ENCODE data around the gene ASTN2. TPM values are rescaled to one million over a fixed set of nuclear protein-coding genes. Genes with fewer than 3 reads are reported as not detected.
A peak's percentile ranks its signal among the peaks of the same experiment; 100 is the strongest.

The ASTN2 gene
- total RNA-seq, 1 donor from 2014 or later = 10.0 TPM

GRCh38 chr9:116549786-116550660 is 864.8 kb downstream of the ASTN2 start:
- H3K4me1 Mint-ChIP-seq (ENCODE audit: unreplicated experiment) = peaks cover 3% of the 10 kb centered on the region
- no peak for TF ChIP-seq CTCF (IDR thresholded peaks at IDR 0.05; ENCODE audit: unreplicated experiment)
- H3K27ac Mint-ChIP-seq (ENCODE audit: unreplicated experiment) = no peak overlapping the region
- no peaks in the 10 kb centered on the region for H3K9me3 Mint-ChIP-seq (ENCODE audit: unreplicated experiment)
- H3K36me3 Mint-ChIP-seq (ENCODE audit: low read depth, unreplicated experiment) = no peaks in the 10 kb centered on the region
- no peak overlapping the region for H3K4me3 Mint-ChIP-seq (ENCODE audit: unreplicated experiment)
- no peak for DNase-seq (ENCODE audit: low spot score)
- H3K27me3 Mint-ChIP-seq (ENCODE audit: unreplicated experiment) = no peaks in the 10 kb centered on the region

- H3K9me3 Mint-ChIP-seq (ENCODE audit: unreplicated experiment) = no peaks in the 10 kb centered on the region
- peak; percentile 24 for DNase-seq (ENCODE audit: low spot score)
- H3K36me3 Mint-ChIP-seq (ENCODE audit: low read depth, unreplicated experiment) = no peaks in the 10 kb centered on the region
- no peak overlapping the region for H3K4me3 Mint-ChIP-seq (ENCODE audit: unreplicated experiment)
- no peak for TF ChIP-seq CTCF (IDR thresholded peaks at IDR 0.05; ENCODE audit: unreplicated experiment)
- H3K4me1 Mint-ChIP-seq (ENCODE audit: unreplicated experiment) = peaks cover 3% of the 10 kb centered on the region
- no peaks in the 10 kb centered on the region for H3K27me3 Mint-ChIP-seq (ENCODE audit: unreplicated experiment)
- H3K27ac Mint-ChIP-seq (ENCODE audit: unreplicated experiment) = no peak overlapping the region
Observed at GRCh38 chr9:116549061-116549664, 865.7 kb downstream of the ASTN2 start.

- no peak overlapping the region for H3K4me3 Mint-ChIP-seq (ENCODE audit: unreplicated experiment)
- H3K9me3 Mint-ChIP-seq (ENCODE audit: unreplicated experiment) = no peaks in the 10 kb centered on the region
- DNase-seq (ENCODE audit: low spot score) = no peak
- peaks cover 3% of the 10 kb centered on the region for H3K4me1 Mint-ChIP-seq (ENCODE audit: unreplicated experiment)
- H3K27me3 Mint-ChIP-seq (ENCODE audit: unreplicated experiment) = no peaks in the 10 kb centered on the region
- no peak overlapping the region for H3K27ac Mint-ChIP-seq (ENCODE audit: unreplicated experiment)
- TF ChIP-seq CTCF (IDR thresholded peaks at IDR 0.05; ENCODE audit: unreplicated experiment) = no peak
- no peaks in the 10 kb centered on the region for H3K36me3 Mint-ChIP-seq (ENCODE audit: low read depth, unreplicated experiment)
Observed at GRCh38 chr9:116547729-116548426, 867.0 kb downstream of the ASTN2 start.

GRCh38 chr9:116546711-116547581 is 867.9 kb downstream of the ASTN2 start:
- no peak overlapping the region for H3K4me3 Mint-ChIP-seq (ENCODE audit: unreplicated experiment)
- no peaks in the 10 kb centered on the region for H3K36me3 Mint-ChIP-seq (ENCODE audit: low read depth, unreplicated experiment)
- H3K9me3 Mint-ChIP-seq (ENCODE audit: unreplicated experiment) = no peaks in the 10 kb centered on the region
- H3K4me1 Mint-ChIP-seq (ENCODE audit: unreplicated experiment) = peaks cover 3% of the 10 kb centered on the region
- no peaks in the 10 kb centered on the region for H3K27me3 Mint-ChIP-seq (ENCODE audit: unreplicated experiment)
- no peak overlapping the region for H3K27ac Mint-ChIP-seq (ENCODE audit: unreplicated experiment)
- no peak for DNase-seq (ENCODE audit: low spot score)
- no peak for TF ChIP-seq CTCF (IDR thresholded peaks at IDR 0.05; ENCODE audit: unreplicated experiment)
